Fibroblast of lung (primary cell): ENCODE results near the gene ZNF410. TPM values are rescaled to one million over a fixed set of nuclear protein-coding genes. Genes with fewer than 3 reads are reported as not detected.

Experiments
- DNase-seq, 2 donors: peaks; one replicate each; pipeline versions ENCODE4 v3.0.0 to v3.0.0-alpha.2; 2010; ENCODE audit warnings: low read depth in 2 of 2
- H2AFZ ChIP-seq: 2 replicates; pipeline ENCODE4 v1.5.1; 2012; ENCODE audit warnings: low read length, control low read depth, inconsistent platforms
- H3K27ac ChIP-seq: 2 replicates; pipeline ENCODE4 v1.5.1; 2011; ENCODE audit warnings: low read length, control low read depth; ENCODE audit not compliant: insufficient read depth
- H3K27me3 ChIP-seq: 2 replicates; pipeline ENCODE4 v1.5.1; 2011; ENCODE audit warnings: mild to moderate bottlenecking, low read length; ENCODE audit not compliant: control insufficient read depth, insufficient read depth
- H3K36me3 ChIP-seq: 2 replicates; pipeline ENCODE4 v1.5.1; 2011; ENCODE audit warnings: low read length; ENCODE audit not compliant: control insufficient read depth, insufficient read depth
- H3K4me1 ChIP-seq: 2 replicates; pipeline ENCODE4 v1.5.1; 2011; ENCODE audit warnings: low read length; ENCODE audit not compliant: control insufficient read depth, insufficient read depth; ENCODE audit errors: extremely low read depth
- H3K4me2 ChIP-seq: 2 replicates; pipeline ENCODE4 v1.5.1; 2011; ENCODE audit warnings: low read length, control low read depth; ENCODE audit not compliant: insufficient read depth; ENCODE audit errors: extremely low read depth
- H3K4me3 ChIP-seq, 4 experiments: fragments of 200-600 bp in 1 of 4; sonication (generic) in 1 of 4; replicated peaks in 1 of 4; 2 replicates each; pipeline ENCODE4 v1.5.1; 2011 to 2016; ENCODE audit warnings: low read length in 4 of 4, low read depth in 3 of 4, mild to moderate bottlenecking in 3 of 4, control low read depth in 2 of 4, inconsistent platforms in 1 of 4, mixed read lengths in 1 of 4; ENCODE audit not compliant: insufficient read depth in 1 of 4; ENCODE audit errors: control extremely low read depth in 1 of 4
- H3K79me2 ChIP-seq: 2 replicates; pipeline ENCODE4 v1.5.1; 2012; ENCODE audit warnings: mild to moderate bottlenecking, low read length, inconsistent platforms; ENCODE audit not compliant: control insufficient read depth, insufficient read depth
- H3K9ac ChIP-seq: 2 replicates; pipeline ENCODE4 v1.5.1; 2011; ENCODE audit warnings: mild to moderate bottlenecking, low read length, control low read depth; ENCODE audit not compliant: insufficient read depth
- H3K9me3 ChIP-seq: 2 replicates; pipeline ENCODE4 v1.5.1; 2012; ENCODE audit warnings: low read depth, low read length; ENCODE audit not compliant: control insufficient read depth, insufficient read depth
- H4K20me1 ChIP-seq: 2 replicates; pipeline ENCODE4 v1.5.1; 2011; ENCODE audit warnings: low read length; ENCODE audit not compliant: control insufficient read depth, insufficient read depth; ENCODE audit errors: extremely low read depth
- CTCF ChIP-seq, 2 donors: IDR thresholded peaks in 1 of 2; conservative IDR thresholded peaks in 1 of 2; 1 replicate in 1 of 2; 2 replicates in 1 of 2; pipeline ENCODE4 v1.5.1; 2011 to 2012; ENCODE audit warnings: low read length in 2 of 2, control low read depth in 1 of 2, inconsistent platforms in 1 of 2, low read depth in 1 of 2, mild to moderate bottlenecking in 1 of 2
- EZH2 ChIP-seq: IDR thresholded peaks from 2 replicates; pipeline ENCODE4 v1.5.1; 2012; ENCODE audit warnings: low read length, control low read depth, mild to moderate bottlenecking; ENCODE audit errors: missing control alignments
- polyA plus RNA-seq, 2 donors: library from polyadenylated mRNA; depleted of rRNA in 1 of 2; stranded (reverse) in 1 of 2; unstranded in 1 of 2; fragments of >200 nt; gene quantifications; 2 replicates each; pipeline ENCODE4 v1.2.1, GENCODE V29; 2011 to 2012; ENCODE audit warnings: missing spikeins in 1 of 2
- total RNA-seq: library from RNA; depleted of rRNA; stranded (reverse); fragments of >200 nt; gene quantifications from 2 replicates; pipeline ENCODE4 v1.2.1, GENCODE V29; 2014

ZNF410 gene
- total and polyA plus RNA-seq, 2 donors (not counting 1 experiment from before 2014, with no cell fraction given), result 46.5 to 80.4 TPM

- no peak overlapping the region for H3K9ac ChIP-seq
- H2AFZ ChIP-seq, result no peak overlapping the region
- no peaks in the 10 kb centered on the region for H3K27me3 ChIP-seq
- H3K36me3 ChIP-seq, result peaks cover 6% of the 10 kb centered on the region
- H4K20me1 ChIP-seq, result no peaks in the 10 kb centered on the region
- H3K4me2 ChIP-seq, result no peak overlapping the region
- no peak for DNase-seq
- H3K4me3 ChIP-seq, result no peak overlapping the region
- H3K9me3 ChIP-seq, result no peaks in the 10 kb centered on the region
- no peak overlapping the region for H3K27ac ChIP-seq
- H3K4me1 ChIP-seq, result no peaks in the 10 kb centered on the region
- H3K79me2 ChIP-seq, result peaks cover 3% of the 10 kb centered on the region
- no peak for TF ChIP-seq EZH2
- TF ChIP-seq CTCF (conservative IDR thresholded peaks at IDR 0.05 in 1 of 2, IDR thresholded peaks at IDR 0.05 in 1 of 2; ENCODE audit: low read depth in 1 of 2, low read length in 2 of 2), result no peak
Observed at GRCh38 chr14:73953731-73954130, 67.1 kb downstream of the ZNF410 start.

- Histone ChIP-seq H3K27me3 (no peaks in the 10 kb centered on the region), H3K4me2 (no peak overlapping the region), H3K4me3 (no peak overlapping the region), H3K9ac (no peak overlapping the region), H3K79me2 (peaks cover 3% of the 10 kb centered on the region), H3K9me3 (no peaks in the 10 kb centered on the region), H3K36me3 (peaks cover 10% of the 10 kb centered on the region), H3K27ac (no peak overlapping the region), H2AFZ (no peak overlapping the region), H4K20me1 (no peaks in the 10 kb centered on the region), H3K4me1 (no peaks in the 10 kb centered on the region)
- TF ChIP-seq EZH2 (no peak), CTCF (conservative IDR thresholded peaks at IDR 0.05 in 1 of 2, IDR thresholded peaks at IDR 0.05 in 1 of 2; ENCODE audit: low read depth in 1 of 2, low read length in 2 of 2) (no peak)
- DNase-seq, result no peak
Observed at GRCh38 chr14:73955674-73956073, 69.0 kb downstream of the ZNF410 start.

- TF ChIP-seq EZH2 (no peak), CTCF (conservative IDR thresholded peaks at IDR 0.05 in 1 of 2, IDR thresholded peaks at IDR 0.05 in 1 of 2; ENCODE audit: low read depth in 1 of 2, low read length in 2 of 2) (no peak)
- no peaks in the 10 kb centered on the region for H3K27me3 ChIP-seq
- H3K9me3 ChIP-seq, result no peaks in the 10 kb centered on the region
- H2AFZ ChIP-seq, result no peak overlapping the region
- H3K79me2 ChIP-seq, result no peaks in the 10 kb centered on the region
- DNase-seq, result no peak
- no peaks in the 10 kb centered on the region for H3K4me1 ChIP-seq
- no peak overlapping the region for H3K4me2 ChIP-seq
- no peaks in the 10 kb centered on the region for H4K20me1 ChIP-seq
- no peak overlapping the region for H3K9ac ChIP-seq
- H3K4me3 ChIP-seq, result no peak overlapping the region
- no peak overlapping the region for H3K27ac ChIP-seq
- peaks cover 16% of the 10 kb centered on the region for H3K36me3 ChIP-seq
Observed at GRCh38 chr14:73958591-73958990, 71.9 kb downstream of the ZNF410 start.
